Neural progenitor cell (in vitro differentiated cells): ENCODE data around the gene TFF2.

ENCODE experiments used
- CTCF ChIP-seq: fragments of 200-600 bp; sonication (generic); IDR thresholded peaks from 2 replicates; pipeline ENCODE4 v1.5.1; 2017; ENCODE audit warnings: antibody characterized with exemption, mild to moderate bottlenecking
- EZH2 ChIP-seq: fragments of 200-600 bp; sonication (generic); IDR thresholded peaks from 2 replicates; pipeline ENCODE4 v1.6.1; 2017; ENCODE audit warnings: antibody characterized with exemption, mild to moderate bottlenecking, moderate library complexity
- EZH2phosphoT487 ChIP-seq: fragments of 200-600 bp; sonication (generic); IDR thresholded peaks from 2 replicates; pipeline ENCODE4 v1.6.1; 2017; ENCODE audit warnings: antibody characterized with exemption

GRCh38 chr21:42397746-42398394 lies 47.1 kb upstream of the TFF2 start:
- TF ChIP-seq CTCF = no peak
- TF ChIP-seq EZH2phosphoT487 = no peak
- TF ChIP-seq EZH2 = no peak
